GM19467 (cell line): ENCODE results near the gene SETD1B.

Experiments
- ATAC-seq: cut with Tn5 transposase; IDR thresholded peaks from one replicate; pipeline ENCODE4 v1.9.1; 2021; ENCODE audit warnings: mild to moderate bottlenecking, moderate library complexity; ENCODE audit not compliant: unreplicated experiment

Gene SETD1B

DNA sequence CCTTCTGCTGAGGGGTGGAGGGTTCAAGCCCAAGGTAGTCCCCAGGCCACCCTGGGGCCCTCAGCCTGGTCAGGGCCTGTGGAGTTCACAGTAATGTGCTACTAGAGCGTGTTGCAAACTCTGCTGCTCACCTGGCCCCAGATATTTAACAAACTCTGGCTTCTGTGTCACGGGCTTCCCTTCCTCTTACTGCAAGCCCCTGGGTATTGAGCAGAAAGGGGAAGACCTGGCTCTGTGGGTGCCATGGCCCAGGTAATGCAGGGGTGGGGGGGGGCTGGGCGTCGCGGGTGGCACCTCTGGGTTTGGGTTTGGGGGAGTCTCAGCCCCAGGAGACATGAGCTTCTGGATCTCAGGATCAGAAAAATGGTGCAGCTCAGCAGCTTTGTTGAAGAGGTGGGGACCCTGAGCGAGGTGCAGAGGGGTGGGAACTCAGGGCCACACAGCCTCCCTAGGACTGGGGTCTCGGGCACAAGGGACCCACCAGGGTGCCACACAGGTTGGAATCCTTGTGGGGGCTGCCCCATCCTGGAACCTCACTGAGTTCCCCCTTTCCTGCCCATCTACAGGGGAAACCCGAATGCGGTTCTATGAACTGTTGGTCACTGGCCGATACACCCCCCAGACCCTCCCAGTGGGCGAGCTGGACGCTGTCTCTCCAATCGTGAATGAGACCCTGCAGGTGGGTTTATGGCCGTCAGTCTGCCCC, 4.0 kb downstream of the SETD1B start:
- no peak for ATAC-seq

DNA sequence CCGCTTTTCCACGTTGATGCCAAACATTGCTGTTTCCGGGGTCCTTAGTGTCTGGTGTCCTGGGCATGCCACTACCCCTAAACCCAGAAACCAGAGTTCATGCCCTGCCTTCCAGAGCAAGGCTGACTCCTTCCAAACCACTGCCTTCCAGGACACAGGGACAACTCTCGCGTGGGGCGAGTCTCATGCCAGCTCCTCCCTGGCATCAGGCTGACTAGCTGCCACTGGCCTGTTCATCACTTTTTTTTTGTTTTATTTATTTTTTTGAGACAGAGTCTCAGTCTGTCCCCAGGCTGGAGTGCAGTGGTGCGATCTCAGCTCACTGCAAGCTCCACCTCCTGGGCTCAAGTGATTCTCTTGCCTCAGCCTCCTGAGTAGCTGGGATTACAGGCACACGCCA, 4.8 kb downstream of the SETD1B start:
- ATAC-seq = no peak

DNA sequence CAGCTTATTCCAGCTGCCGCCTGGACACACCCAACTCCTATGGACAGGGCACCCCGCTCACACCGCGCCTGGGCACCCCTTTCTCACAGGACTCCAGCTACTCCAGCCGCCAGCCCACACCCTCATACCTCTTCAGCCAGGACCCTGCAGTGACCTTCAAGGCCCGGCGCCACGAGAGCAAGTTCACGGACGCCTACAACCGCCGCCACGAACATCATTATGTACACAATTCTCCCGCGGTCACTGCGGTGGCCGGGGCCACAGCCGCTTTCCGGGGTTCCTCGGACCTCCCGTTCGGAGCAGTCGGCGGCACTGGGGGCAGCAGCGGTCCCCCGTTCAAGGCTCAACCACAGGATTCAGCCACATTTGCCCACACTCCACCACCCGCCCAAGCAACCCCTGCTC, 5.9 kb downstream of the SETD1B start:
- ATAC-seq = no peak

DNA sequence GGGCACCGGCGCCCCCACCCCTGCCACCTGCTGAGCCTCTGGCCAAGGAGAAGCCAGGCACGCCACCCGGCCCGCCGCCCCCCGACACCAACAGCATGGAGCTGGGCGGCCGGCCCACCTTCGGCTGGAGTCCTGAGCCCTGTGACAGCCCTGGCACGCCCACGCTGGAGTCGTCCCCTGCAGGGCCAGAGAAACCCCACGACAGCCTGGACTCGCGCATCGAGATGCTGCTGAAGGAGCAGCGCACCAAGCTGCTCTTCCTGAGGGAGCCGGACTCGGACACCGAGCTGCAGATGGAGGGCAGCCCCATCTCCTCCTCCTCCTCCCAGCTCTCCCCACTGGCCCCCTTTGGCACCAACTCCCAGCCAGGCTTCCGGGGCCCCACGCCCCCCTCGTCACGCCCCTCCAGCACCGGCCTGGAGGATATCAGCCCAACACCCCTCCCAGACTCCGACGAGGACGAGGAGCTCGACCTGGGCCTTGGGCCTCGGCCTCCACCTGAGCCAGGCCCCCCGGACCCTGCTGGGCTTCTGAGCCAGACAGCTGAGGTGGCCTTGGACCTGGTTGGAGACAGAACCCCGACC, 6.5 kb downstream of the SETD1B start:
- ATAC-seq = no peak

DNA sequence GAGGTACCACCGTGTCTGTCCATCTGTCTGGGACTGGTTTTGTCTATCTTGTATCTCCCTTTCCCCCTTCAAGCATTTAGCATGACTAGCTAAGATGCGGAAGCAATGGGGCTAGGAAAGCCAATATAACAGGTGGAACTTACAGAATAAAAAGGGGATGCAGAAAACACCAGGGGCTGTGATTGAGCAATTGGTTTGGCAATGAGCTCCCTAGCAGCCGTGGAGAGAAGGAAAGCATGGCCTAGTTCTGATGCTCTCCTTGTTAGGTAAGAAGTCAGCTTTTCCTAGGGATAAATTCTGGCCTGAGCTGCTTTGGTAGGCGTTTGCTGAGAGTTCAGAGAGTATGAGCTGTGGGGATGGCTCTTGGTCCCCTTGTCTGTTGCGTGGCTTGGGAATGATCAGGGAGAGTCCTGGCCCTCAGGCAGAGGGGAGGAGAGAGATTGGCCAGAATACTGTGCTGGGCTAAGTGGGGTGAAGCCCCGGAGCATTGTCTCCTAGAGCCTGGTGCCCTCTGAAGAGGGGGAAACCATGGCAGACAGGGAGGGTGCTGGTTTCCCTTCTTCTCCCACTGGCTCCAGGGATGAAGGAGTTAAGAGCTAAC, 7.1 kb downstream of the SETD1B start:
- ATAC-seq = no peak

DNA sequence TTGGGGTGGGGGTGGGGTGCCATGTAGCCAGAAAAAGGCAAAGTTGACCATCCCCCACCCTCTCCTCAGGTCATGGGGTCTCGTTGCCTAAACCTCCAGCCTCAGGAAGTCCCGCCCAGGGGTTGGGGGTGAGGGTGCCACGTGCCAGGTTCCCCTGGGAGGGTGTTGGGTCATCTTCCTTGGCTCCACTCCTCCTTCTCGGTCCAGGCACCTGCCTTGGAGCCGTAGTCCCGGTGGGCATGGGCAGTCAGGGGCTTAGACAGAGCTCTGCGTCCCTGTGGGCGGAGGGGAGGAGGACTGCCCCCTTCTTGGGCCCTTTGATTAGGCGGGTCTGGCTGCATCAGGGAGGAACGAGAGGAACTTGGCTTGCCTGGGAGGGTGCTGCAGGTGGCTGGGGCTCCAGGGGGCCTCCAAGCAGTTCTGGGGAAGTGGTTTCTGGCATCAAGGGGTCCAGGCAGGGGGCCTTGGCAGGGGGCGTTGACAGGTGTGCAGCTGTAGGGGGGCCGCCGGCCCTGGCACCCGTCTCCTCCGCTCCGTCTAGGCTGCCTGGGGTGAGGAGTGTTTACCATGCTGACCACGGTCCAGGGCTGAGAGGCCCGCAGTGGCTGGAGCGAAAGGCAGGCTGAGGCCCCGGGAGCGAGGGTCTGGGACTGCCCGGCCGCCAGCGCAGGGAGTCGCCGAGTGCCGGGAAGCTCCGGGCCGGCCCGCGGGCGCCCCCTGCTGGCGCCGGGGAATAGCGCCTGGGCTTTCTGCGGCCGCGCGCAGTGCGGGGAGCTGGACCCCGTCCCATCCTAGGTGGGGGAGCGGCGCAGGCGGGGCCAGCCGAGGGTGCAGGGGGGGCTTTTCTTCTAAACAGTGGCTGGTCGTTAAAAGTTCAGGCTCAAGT, 7.9 kb downstream of the SETD1B start:
- ATAC-seq = no peak

DNA sequence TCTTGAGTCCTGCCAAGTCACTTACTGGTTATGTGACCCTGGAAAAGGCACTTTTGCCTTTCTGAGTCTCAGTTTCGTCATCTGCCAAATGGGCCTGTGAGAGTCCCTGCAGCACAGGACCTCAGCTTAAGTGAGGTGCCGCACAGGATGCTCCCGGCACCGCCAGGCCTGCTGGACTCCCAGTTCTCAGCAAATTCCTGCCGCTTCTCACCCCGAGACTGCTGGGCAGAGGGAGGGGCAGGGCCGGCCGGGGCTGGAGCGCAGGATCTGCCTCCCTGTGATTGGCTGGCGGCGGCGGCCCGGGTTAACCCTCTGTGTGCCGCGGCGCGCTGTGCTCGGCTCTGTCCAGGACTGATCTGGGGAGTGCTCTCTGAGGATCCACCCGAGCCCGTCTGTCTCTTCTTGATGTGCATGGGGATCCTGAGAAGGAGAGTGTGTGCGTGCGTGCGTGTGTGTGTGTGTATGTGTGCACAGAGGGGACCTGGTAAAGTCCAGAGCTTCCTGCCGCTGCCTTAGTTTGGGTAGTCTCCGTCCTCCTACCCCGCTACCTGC, 8.6 kb downstream of the SETD1B start:
- ATAC-seq = no peak

DNA sequence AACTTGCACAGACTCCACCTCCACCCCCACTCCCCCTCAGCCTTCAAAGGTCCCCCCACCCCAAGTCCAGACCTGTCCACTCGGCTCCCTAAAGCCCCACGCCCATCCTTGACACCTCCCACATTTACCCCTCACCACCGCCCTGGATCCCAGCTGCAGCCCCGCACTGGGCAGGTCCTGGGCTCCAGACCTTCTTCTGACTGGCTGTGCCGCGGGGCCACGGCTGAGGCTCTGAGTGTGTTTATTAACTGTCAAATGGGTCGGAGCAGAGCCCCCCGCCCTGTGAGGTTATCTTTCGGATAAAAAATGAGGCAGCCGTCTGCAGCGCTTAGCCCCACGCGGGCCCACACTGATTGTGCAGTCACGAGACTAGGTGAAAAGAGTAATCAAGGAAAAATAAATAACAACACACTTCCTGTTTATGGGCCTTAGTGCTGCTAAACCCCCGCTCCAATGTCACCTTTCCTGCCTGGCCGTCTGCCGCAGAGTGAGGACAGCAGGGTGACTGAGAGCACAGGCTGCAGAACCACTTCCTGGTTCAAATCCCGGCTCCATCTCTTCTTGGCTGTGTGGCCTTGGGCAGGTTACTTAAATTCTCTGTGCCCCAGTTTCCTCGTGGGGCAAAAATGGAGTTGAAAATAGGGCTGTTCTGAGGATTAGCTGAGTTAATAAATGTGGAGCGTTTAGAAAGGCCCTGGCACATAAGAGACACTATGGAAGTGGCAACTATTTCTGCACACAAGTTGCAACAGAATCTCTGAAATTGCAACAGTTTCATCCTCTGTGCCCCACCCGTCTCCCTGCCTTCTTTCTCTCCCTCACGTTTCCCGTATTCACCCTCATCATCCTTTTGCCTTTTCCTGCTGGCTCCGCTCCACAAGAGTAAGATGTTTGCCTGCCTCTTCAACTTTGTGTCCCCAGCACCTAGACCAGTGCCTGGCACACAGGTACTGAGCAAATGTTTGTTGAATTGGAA, 9.4 kb downstream of the SETD1B start:
- no peak for ATAC-seq

DNA sequence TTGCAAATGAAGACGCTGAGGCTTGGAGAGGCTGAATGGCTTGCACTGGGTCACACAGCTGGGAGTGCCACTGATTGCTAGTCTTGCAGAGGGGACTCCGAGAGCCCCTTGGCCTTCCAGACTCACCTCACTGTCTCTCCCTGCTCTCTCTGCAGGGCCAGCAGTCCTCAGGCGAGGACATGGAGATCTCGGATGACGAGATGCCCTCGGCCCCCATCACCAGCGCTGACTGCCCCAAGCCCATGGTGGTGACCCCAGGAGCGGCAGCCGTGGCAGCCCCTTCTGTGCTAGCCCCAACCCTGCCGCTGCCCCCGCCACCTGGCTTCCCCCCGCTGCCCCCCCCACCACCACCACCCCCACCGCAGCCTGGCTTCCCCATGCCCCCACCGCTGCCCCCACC, 10.1 kb downstream of the SETD1B start:
- ATAC-seq = no peak

DNA sequence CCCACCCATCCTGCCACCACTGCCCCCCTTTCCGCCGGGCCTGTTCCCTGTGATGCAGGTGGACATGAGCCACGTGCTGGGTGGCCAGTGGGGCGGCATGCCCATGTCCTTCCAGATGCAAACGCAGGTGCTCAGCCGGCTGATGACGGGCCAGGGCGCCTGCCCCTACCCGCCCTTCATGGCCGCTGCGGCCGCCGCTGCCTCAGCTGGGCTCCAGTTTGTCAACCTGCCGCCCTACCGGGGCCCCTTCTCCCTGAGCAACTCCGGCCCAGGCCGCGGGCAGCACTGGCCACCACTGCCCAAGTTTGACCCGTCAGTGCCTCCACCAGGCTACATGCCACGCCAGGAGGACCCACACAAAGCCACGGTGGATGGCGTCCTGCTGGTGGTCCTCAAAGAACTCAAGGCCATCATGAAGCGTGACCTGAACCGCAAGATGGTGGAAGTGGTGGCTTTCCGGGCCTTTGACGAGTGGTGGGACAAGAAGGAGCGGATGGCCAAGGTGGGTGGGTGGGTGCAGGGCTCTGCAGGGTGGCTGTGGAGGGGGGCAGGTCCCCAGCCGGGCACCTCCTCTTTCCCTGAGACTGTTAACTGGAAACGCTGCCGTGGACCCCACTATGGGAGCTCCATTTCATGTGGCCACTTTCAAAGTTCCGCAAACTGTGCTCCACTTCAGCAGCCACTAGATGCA, 10.8 kb downstream of the SETD1B start:
- ATAC-seq = no peak

DNA sequence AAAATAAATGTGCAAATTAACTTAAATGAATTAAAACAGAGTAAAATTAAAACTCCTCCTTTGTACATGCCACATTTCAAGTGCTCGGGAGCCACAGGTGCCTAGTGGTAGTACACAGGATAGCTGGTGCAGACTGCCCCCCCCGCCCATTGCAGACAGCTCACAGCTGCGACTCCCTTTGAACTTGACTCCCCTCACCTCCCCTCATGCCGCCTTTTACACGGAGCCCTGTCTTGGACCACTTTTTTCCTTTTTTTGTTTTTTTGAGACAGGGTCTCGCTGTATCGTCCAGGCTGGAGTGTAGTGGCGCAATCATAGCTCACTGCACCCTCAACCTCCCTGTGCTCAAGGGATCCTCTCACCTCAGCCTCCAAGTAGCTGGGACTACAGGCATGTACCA, 11.5 kb downstream of the SETD1B start:
- no peak for ATAC-seq

DNA sequence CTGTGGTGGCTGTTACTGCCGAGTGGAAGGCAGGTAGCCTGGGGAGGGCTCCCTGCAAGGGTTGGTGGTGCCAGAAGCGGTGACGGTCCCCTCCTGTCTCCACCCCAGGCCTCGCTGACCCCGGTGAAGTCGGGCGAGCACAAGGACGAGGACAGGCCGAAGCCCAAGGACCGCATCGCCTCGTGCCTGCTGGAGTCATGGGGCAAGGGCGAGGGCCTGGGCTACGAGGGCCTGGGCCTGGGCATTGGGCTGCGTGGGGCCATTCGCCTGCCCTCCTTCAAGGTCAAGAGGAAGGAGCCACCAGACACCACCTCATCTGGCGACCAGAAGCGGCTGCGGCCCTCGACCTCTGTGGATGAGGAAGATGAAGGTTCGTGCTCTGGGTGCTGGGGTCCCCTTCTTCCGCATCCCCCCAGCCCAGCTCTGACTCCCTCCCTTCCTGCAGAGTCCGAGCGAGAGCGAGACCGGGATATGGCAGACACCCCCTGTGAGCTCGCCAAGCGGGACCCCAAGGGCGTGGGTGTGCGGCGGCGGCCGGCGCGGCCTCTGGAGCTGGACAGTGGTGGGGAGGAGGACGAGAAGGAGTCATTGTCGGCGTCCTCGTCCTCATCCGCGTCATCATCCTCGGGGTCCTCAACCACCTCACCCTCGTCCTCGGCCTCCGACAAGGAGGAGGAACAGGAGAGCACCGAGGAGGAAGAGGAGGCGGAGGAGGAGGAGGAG, 13.3 kb downstream of the SETD1B start:
- no peak for ATAC-seq

DNA sequence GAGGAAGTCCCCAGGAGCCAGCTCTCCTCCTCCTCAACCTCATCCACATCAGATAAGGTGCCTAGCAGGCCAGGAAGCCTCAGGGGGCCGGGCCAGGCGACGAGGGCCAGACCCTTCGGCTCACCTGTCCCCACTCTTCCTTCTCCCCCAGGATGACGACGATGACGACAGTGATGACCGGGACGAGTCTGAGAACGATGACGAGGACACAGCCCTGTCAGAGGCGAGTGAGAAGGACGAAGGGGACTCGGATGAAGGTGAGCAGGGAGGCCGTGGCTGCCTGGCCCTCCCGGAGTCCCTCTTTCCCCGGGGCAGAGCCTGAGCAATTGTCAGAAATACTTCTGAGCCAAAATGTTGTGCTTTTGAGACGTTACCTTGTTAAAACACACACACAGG, 13.8 kb downstream of the SETD1B start:
- ATAC-seq = no peak

DNA sequence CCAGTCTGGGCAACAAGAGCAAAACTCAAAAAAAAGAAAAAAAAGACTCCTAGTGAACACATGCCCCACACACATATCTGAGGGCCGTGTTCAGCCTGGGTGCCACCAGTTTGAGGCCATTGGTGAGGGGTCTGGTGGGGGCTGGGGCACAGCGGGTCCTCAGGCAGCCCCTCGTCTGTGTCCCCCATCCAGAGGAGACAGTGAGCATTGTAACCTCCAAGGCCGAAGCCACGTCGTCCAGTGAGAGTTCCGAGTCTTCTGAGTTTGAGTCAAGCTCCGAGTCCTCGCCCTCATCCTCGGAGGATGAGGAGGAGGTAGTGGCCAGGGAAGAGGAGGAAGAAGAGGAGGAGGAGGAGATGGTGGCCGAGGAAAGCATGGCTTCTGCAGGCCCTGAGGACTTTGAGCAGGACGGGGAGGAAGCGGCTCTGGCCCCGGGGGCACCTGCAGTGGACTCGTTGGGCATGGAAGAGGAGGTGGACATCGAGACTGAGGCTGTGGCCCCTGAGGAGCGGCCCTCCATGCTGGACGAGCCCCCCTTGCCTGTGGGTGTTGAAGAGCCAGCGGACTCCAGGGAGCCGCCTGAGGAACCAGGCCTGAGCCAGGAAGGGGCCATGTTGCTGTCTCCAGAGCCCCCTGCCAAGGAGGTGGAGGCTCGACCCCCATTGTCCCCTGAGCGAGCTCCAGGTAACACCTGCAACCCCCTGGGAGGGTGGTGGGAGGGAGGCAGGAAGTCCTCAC, 15.6 kb downstream of the SETD1B start:
- no peak for ATAC-seq

DNA sequence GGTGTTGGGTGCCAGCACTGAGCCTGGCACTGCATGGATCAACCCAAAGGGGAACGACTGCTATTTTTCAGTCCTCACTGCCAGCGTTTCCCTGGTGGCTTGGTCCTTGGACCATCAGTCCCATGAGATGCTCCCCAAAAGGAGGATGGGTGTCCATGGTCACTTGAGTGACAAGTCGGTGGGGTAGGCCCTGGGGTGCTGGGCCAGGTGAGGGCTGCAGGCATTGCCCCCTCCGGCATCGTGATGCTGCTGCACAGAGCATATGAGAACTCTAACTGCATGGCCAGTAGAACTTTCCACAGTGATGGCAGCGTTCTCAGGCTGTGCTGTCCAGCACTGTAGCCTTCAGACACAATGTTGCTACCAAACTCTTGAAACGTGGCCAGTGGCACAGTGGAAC, 16.2 kb downstream of the SETD1B start:
- no peak for ATAC-seq

DNA sequence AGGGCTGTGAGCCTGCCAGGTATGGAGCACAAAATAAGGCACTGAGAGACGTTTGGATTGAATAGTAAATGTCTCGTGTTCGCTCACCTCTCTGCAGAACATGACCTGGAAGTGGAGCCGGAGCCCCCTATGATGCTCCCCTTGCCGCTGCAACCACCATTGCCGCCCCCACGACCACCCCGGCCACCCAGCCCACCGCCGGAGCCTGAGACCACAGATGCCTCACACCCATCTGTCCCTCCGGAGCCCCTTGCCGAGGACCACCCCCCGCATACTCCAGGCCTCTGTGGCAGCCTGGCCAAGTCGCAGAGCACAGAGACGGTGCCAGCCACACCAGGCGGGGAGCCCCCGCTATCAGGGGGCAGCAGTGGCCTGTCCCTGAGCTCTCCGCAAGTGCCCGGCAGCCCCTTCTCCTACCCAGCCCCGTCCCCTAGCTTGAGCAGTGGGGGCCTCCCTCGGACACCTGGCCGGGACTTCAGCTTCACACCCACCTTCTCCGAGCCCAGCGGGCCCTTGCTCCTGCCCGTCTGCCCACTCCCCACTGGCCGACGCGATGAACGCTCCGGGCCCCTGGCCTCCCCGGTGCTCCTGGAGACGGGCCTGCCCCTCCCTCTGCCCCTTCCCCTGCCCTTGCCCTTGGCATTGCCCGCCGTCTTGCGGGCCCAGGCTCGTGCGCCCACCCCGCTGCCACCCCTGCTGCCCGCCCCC, 18.7 kb downstream of the SETD1B start:
- no peak for ATAC-seq

DNA sequence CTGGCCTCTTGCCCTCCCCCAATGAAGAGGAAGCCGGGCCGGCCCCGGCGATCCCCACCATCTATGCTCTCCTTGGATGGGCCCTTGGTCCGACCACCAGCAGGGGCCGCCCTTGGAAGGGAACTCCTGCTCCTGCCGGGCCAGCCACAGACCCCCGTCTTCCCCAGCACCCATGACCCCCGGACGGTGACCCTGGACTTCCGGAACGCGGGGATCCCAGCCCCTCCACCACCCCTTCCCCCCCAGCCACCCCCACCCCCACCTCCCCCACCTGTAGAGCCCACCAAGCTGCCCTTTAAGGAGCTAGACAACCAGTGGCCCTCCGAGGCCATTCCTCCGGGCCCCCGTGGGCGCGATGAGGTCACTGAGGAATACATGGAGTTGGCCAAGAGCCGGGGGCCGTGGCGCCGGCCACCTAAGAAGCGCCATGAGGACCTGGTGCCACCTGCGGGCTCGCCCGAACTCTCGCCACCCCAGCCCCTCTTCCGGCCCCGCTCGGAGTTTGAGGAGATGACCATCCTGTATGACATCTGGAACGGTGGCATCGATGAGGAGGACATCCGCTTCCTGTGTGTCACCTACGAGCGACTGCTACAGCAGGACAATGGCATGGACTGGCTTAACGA, 19.4 kb downstream of the SETD1B start:
- no peak for ATAC-seq
